Measurements from ENCODE around the gene ADAMTSL4. TPM values are rescaled to one million over a fixed set of nuclear protein-coding genes. Genes with fewer than 3 reads are reported as not detected.

Gene ADAMTSL4
- total and polyA plus RNA-seq, 9 of the 15 experiments (the other 6 are each of a cell fraction or from before 2014, with no cell fraction given), result 12.7 to 212 (median 35.6) TPM

- TF ChIP-seq IFI16 (CRISPR knock-in tag; IDR thresholded peaks at IDR 0.05) (no peak), NCOA6 (IDR thresholded peaks at IDR 0.05) (no peak), FOSL1 (tag; conservative IDR thresholded peaks at IDR 0.05) (peak; percentile 67), MIER1 (IDR thresholded peaks at IDR 0.05; ENCODE audit: low read depth) (no peak), NR2C1 (IDR thresholded peaks at IDR 0.05) (no peak), NR2C1 (tag; IDR thresholded peaks at IDR 0.05) (no peak), ZNF717 (CRISPR knock-in tag; IDR thresholded peaks at IDR 0.05) (no peak), ETS1 (conservative IDR thresholded peaks at IDR 0.05; ENCODE audit: control insufficient read depth, low read depth, low read length) (peak; percentile 58; the same call in 1 of the 2 replicates), ZNF518B (CRISPR knock-in tag; IDR thresholded peaks at IDR 0.05) (no peak), NCOA1 (IDR thresholded peaks at IDR 0.05; ENCODE audit: low read depth) (peak; percentile 65), SREBF1 (IDR thresholded peaks at IDR 0.05; ENCODE audit: borderline replicate concordance, low read depth, low read length) (no peak), TAF15 (IDR thresholded peaks at IDR 0.05; ENCODE audit: low read depth, low read length) (no peak), MTF1 (CRISPR knock-in tag; IDR thresholded peaks at IDR 0.05; ENCODE audit: borderline replicate concordance) (no peak), PRMT5 (CRISPR knock-in tag; IDR thresholded peaks at IDR 0.05) (no peak), ZNF408 (CRISPR knock-in tag; IDR thresholded peaks at IDR 0.05; ENCODE audit: low read depth) (no peak), ETV1 (tag; conservative IDR thresholded peaks at IDR 0.05; ENCODE audit: low read depth) (peak; percentile 44; the same call in 1 of the 2 replicates)
- TF ChIP-seq, protein P1, sequence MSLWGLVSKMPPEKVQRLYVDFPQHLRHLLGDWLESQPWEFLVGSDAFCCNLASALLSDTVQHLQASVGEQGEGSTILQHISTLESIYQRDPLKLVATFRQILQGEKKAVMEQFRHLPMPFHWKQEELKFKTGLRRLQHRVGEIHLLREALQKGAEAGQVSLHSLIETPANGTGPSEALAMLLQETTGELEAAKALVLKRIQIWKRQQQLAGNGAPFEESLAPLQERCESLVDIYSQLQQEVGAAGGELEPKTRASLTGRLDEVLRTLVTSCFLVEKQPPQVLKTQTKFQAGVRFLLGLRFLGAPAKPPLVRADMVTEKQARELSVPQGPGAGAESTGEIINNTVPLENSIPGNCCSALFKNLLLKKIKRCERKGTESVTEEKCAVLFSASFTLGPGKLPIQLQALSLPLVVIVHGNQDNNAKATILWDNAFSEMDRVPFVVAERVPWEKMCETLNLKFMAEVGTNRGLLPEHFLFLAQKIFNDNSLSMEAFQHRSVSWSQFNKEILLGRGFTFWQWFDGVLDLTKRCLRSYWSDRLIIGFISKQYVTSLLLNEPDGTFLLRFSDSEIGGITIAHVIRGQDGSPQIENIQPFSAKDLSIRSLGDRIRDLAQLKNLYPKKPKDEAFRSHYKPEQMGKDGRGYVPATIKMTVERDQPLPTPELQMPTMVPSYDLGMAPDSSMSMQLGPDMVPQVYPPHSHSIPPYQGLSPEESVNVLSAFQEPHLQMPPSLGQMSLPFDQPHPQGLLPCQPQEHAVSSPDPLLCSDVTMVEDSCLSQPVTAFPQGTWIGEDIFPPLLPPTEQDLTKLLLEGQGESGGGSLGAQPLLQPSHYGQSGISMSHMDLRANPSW (CRISPR knock-in tag; IDR thresholded peaks at IDR 0.05), result no peak
- TF ChIP-seq, protein P2, sequence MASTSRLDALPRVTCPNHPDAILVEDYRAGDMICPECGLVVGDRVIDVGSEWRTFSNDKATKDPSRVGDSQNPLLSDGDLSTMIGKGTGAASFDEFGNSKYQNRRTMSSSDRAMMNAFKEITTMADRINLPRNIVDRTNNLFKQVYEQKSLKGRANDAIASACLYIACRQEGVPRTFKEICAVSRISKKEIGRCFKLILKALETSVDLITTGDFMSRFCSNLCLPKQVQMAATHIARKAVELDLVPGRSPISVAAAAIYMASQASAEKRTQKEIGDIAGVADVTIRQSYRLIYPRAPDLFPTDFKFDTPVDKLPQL (IDR thresholded peaks at IDR 0.05; ENCODE audit: extremely low read depth, insufficient read length), result no peak
- TF ChIP-seq, protein P3, sequence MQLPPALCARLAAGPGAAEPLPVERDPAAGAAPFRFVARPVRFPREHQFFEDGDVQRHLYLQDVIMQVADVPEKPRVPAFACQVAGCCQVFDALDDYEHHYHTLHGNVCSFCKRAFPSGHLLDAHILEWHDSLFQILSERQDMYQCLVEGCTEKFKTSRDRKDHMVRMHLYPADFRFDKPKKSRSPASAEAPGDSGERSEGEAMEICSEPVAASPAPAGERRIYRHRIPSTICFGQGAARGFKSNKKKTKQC (CRISPR knock-in tag; IDR thresholded peaks at IDR 0.05), result no peak
Measured at GRCh38 chr1:150552128-150552910, 3.1 kb downstream of the ADAMTSL4 start (continued).

Measured in K562 (cell line).